IMR-90 (cell line): ENCODE results near the gene C11orf71. TPM values are rescaled to one million over a fixed set of nuclear protein-coding genes. Genes with fewer than 3 reads are reported as not detected.

Experiments used
- ATAC-seq: fragments of 200-7000 bp; cut with Tn5 transposase; 2 replicates; pipeline ENCODE4 v1.9.1; 2020; ENCODE audit warnings: low read depth, mild to moderate bottlenecking, moderate library complexity
- BruUV-seq: library from RNA; stranded (reverse); fragments of 400-500 nt; replicated peaks from 2 replicates; lab custom pipeline; 2021; lab: Mats Ljungman, UMichigan
- CTCF ChIA-PET: fragments of 300-600 bp; formaldehyde crosslinking; extraction: SDS; loops from one replicate; lab custom pipeline; 2021; ENCODE audit warnings: antibody characterized with exemption; lab: Yijun Ruan, JAX
- POLR2A ChIA-PET: fragments of 300-600 bp; sonication (Branson Sonifier 250); formaldehyde crosslinking; loops from one replicate; lab custom pipeline; 2022; ENCODE audit warnings: antibody characterized with exemption; ENCODE audit not compliant: unreplicated experiment; lab: Charles Lee
- DNase-seq: peaks from one replicate; pipeline ENCODE4 v3.0.0; 2013
- H2AFZ ChIP-seq: replicated peaks from 2 replicates; pipeline ENCODE3; 2013; ENCODE audit warnings: low read length, mild to moderate bottlenecking; ENCODE audit not compliant: poor library complexity
- H2AK5ac ChIP-seq: 2 replicates; pipeline ENCODE4 v1.6.1; 2013; ENCODE audit warnings: low read depth, low read length, inconsistent platforms
- H2AK9ac ChIP-seq: replicated peaks from 2 replicates; pipeline ENCODE3; 2013; ENCODE audit warnings: mild to moderate bottlenecking, low read depth, low read length, moderate library complexity; ENCODE audit not compliant: poor library complexity
- H2BK120ac ChIP-seq: 2 replicates; pipeline ENCODE4 v1.6.1; 2013; ENCODE audit warnings: low read depth, low read length, inconsistent platforms
- H2BK15ac ChIP-seq: 3 replicates; pipeline ENCODE4 v1.6.1; 2013; ENCODE audit warnings: low read depth, low read length, inconsistent platforms
- H2BK20ac ChIP-seq: 2 replicates; pipeline ENCODE4 v1.6.1; 2013; ENCODE audit warnings: low read depth, mild to moderate bottlenecking, inconsistent platforms, low read length, moderate library complexity
- H2BK5ac ChIP-seq: 2 replicates; pipeline ENCODE4 v1.6.1; 2013; ENCODE audit warnings: mild to moderate bottlenecking, low read depth, low read length, inconsistent platforms; ENCODE audit not compliant: poor library complexity, severe bottlenecking
- H3K14ac ChIP-seq: replicated peaks from 2 replicates; pipeline ENCODE4 v1.6.1; 2013; ENCODE audit warnings: low read depth, low read length, inconsistent platforms
- H3K18ac ChIP-seq: 2 replicates; pipeline ENCODE4 v1.6.1; 2013; ENCODE audit warnings: low read depth, low read length, control low read depth
- H3K23ac ChIP-seq: 2 replicates; pipeline ENCODE4 v1.6.1; 2013; ENCODE audit warnings: low read depth, low read length, inconsistent platforms
- H3K27ac ChIP-seq: 2 replicates; pipeline ENCODE4 v1.5.1; 2013; ENCODE audit warnings: mild to moderate bottlenecking, control low read depth, low read length; ENCODE audit not compliant: insufficient read depth
- H3K27me3 ChIP-seq: 2 replicates; pipeline ENCODE4 v1.6.1; 2013; ENCODE audit warnings: low read length; ENCODE audit not compliant: control insufficient read depth, insufficient read depth
- H3K36me3 ChIP-seq: 2 replicates; pipeline ENCODE4 v1.6.1; 2013; ENCODE audit warnings: low read length, mixed read lengths; ENCODE audit not compliant: control insufficient read depth, insufficient read depth
- H3K4ac ChIP-seq: 2 replicates; pipeline ENCODE4 v1.6.1; 2013; ENCODE audit warnings: low read depth, low read length, inconsistent platforms
- H3K4me1 ChIP-seq: 2 replicates; pipeline ENCODE4 v1.6.1; 2013; ENCODE audit warnings: low read length, mixed read lengths; ENCODE audit not compliant: control insufficient read depth, insufficient read depth
- H3K4me2 ChIP-seq: 2 replicates; pipeline ENCODE4 v1.6.1; 2013; ENCODE audit warnings: low read depth, mild to moderate bottlenecking, control low read depth, low read length, moderate library complexity
- H3K4me3 ChIP-seq: 2 replicates; pipeline ENCODE4 v1.5.1; 2013; ENCODE audit warnings: low read depth, mild to moderate bottlenecking, control low read depth, low read length, moderate library complexity; ENCODE audit not compliant: insufficient read depth
- H3K56ac ChIP-seq: 2 replicates; pipeline ENCODE4 v1.6.1; 2013; ENCODE audit warnings: low read length, inconsistent platforms; ENCODE audit not compliant: insufficient read depth; ENCODE audit errors: extremely low read depth
- H3K79me1 ChIP-seq, 2 experiments: 2 replicates each; pipeline ENCODE4 v1.6.1; 2013; ENCODE audit warnings: low read length in 2 of 2, inconsistent platforms in 1 of 2, low read depth in 1 of 2
- H3K9ac ChIP-seq: 2 replicates; pipeline ENCODE4 v1.6.1; 2013; ENCODE audit warnings: low read depth, low read length, control low read depth
- H3K9me1 ChIP-seq: 2 replicates; pipeline ENCODE4 v1.6.1; 2013; ENCODE audit warnings: low read length, inconsistent platforms; ENCODE audit not compliant: insufficient read depth
- H3K9me3 ChIP-seq: 2 replicates; pipeline ENCODE4 v1.6.1; 2013; ENCODE audit warnings: low read length; ENCODE audit not compliant: control insufficient read depth, insufficient read depth
- H4K20me1 ChIP-seq: 2 replicates; pipeline ENCODE4 v1.6.1; 2013; ENCODE audit warnings: low read length, inconsistent platforms; ENCODE audit not compliant: insufficient read depth
- H4K5ac ChIP-seq: 2 replicates; pipeline ENCODE4 v1.6.1; 2013; ENCODE audit warnings: mild to moderate bottlenecking, low read depth, low read length, control low read depth
- H4K8ac ChIP-seq, 2 experiments: 2 replicates each; pipeline ENCODE4 v1.6.1; 2013; ENCODE audit warnings: low read depth in 2 of 2, low read length in 2 of 2, control low read depth in 1 of 2, inconsistent platforms in 1 of 2
- H4K91ac ChIP-seq: 2 replicates; pipeline ENCODE4 v1.6.1; 2013; ENCODE audit warnings: low read depth, low read length, inconsistent platforms; ENCODE audit not compliant: insufficient read depth
- BHLHE40 ChIP-seq: fragments of 150-350 bp; IDR thresholded peaks from 2 replicates; pipeline ENCODE4 v1.6.1; 2016; ENCODE audit warnings: mild to moderate bottlenecking, low read depth, low read length
- CEBPB ChIP-seq: IDR thresholded peaks from 2 replicates; pipeline ENCODE4 v1.6.1; 2012; ENCODE audit warnings: low read depth, low read length, improper control_type of control experiment
- POLR2A ChIP-seq: IDR thresholded peaks from 2 replicates; pipeline ENCODE4 v1.6.1; 2012; ENCODE audit warnings: mild to moderate bottlenecking, low read depth, low read length
- RAD21 ChIP-seq: IDR thresholded peaks from 2 replicates; pipeline ENCODE4 v1.6.1; 2012; ENCODE audit warnings: low read length, improper control_type of control experiment
- SMC3 ChIP-seq: fragments of 150-350 bp; IDR thresholded peaks from 2 replicates; pipeline ENCODE4 v1.6.1; 2016; ENCODE audit warnings: low read depth, mild to moderate bottlenecking, antibody characterized with exemption, low read length, moderate library complexity
- WGBS, 2 experiments: methylation state at CpG; one replicate each; pipeline versions ENCODE4 v1.1.5 to v1.1.7; 2013; ENCODE audit warnings: missing lambda C conversion rate in 2 of 2; ENCODE audit not compliant: insufficient read length in 1 of 2; ENCODE audit errors: extremely low coverage in 2 of 2; 5-methylcytosine and 5-hydroxymethylcytosine counted together
- dilution Hi-C: fragments of 300-500 bp; cut with HindIII; formaldehyde crosslinking; loops from one replicate; pipeline ENCODE4 v1.14.3; 2018; ENCODE audit warnings: low sequenced_read_pairs; ENCODE audit not compliant: unreplicated experiment
- in situ Hi-C: fragments of 300-500 bp; cut with MboI; formaldehyde crosslinking; loops from 3 replicates; pipeline ENCODE4 v1.14.3; 2019; ENCODE audit warnings: low sequenced_read_pairs, inconsistent platforms, mixed read lengths
- intact Hi-C: fragments of 100-400 bp; cut with micrococcal nuclease; formaldehyde crosslinking; loops from 2 replicates; pipeline ENCODE4 v1.10.0; 2022
- polyA plus RNA-seq, 3 experiments: library from polyadenylated mRNA; depleted of rRNA; stranded (reverse); fragments of >200 nt; gene quantifications; 2 replicates each; pipeline ENCODE4 v1.2.3, GENCODE V29; 2012; ENCODE audit warnings: low replicate concordance in 1 of 3
- total RNA-seq: library from RNA; depleted of rRNA; stranded (reverse); fragments of >200 nt; gene quantifications from 2 replicates; pipeline ENCODE4 v1.2.3, GENCODE V29; 2012
- TF ChIP-seq, protein P1 (sequence below): conservative IDR thresholded peaks from 2 replicates; pipeline ENCODE4 v1.5.1; 2012; ENCODE audit warnings: mild to moderate bottlenecking, low read depth, low read length, improper control_type of control experiment
- TF ChIP-seq, protein P2 (sequence below): fragments of 150-350 bp; IDR thresholded peaks from 2 replicates; pipeline ENCODE4 v1.6.1; 2017; ENCODE audit warnings: mild to moderate bottlenecking, antibody characterized with exemption, low read length, low read depth

Gene C11orf71
- total and polyA plus RNA-seq, 2 of the 4 experiments (the other 2 are of a cell fraction) = 2.3 to 3.7 TPM

DNA sequence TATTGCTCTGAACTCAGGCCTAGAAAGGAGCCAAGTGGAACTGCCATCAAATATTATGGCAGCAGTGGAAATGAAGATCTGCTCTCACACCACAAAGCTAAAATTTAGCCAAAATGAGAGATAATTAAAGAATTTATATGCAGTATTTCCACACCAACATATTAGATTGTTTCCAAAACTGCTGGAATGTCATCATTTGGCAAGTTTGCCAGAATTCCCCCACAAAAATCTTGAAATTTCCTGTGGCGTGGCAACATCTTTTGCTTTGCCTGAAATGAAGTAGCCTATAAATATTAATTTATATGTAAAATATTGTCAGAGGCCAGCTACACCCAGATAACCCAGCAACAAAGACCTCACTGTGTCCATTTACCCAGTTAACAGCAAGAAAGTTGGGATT, 13.8 kb downstream of the C11orf71 start:
- Histone ChIP-seq H3K9me3 (no peaks in the 10 kb centered on the region), H4K20me1 (no peaks in the 10 kb centered on the region), H3K56ac (no peak overlapping the region), H4K5ac (no peak overlapping the region), H3K27me3 (no peaks in the 10 kb centered on the region), H3K23ac (no peak overlapping the region), H3K27ac (no peak overlapping the region), H3K4me1 (no peaks in the 10 kb centered on the region), H3K9me1 (no peaks in the 10 kb centered on the region), H2AK9ac (no peak overlapping the region), H3K14ac (no peak overlapping the region), H2BK20ac (no peak overlapping the region), H3K18ac (no peak overlapping the region), H2AK5ac (no peak overlapping the region), H3K36me3 (no peaks in the 10 kb centered on the region), H3K4me2 (no peak overlapping the region), H4K8ac (no peak overlapping the region), H2AFZ (no peak overlapping the region), H3K4ac (no peak overlapping the region), H3K79me1 (no peaks in the 10 kb centered on the region), H2BK15ac (no peak overlapping the region), H3K9ac (no peak overlapping the region), H2BK120ac (no peak overlapping the region), H3K4me3 (no peak overlapping the region), H2BK5ac (no peak overlapping the region), H4K91ac (no peak overlapping the region)
- ATAC-seq = no peak
- in situ Hi-C loops (no loop called here), intact Hi-C loops (no loop called here), dilution Hi-C loops (no loop called here)
- POLR2A ChIA-PET = no interaction called here
- DNase-seq = no peak
- BruUV-seq = no TSS peak
- no CpG with 5 or more reads among the region's 1 CpG for WGBS, 2 experiments
- no peak for TF ChIP-seq BHLHE40
- TF ChIP-seq, protein P1, sequence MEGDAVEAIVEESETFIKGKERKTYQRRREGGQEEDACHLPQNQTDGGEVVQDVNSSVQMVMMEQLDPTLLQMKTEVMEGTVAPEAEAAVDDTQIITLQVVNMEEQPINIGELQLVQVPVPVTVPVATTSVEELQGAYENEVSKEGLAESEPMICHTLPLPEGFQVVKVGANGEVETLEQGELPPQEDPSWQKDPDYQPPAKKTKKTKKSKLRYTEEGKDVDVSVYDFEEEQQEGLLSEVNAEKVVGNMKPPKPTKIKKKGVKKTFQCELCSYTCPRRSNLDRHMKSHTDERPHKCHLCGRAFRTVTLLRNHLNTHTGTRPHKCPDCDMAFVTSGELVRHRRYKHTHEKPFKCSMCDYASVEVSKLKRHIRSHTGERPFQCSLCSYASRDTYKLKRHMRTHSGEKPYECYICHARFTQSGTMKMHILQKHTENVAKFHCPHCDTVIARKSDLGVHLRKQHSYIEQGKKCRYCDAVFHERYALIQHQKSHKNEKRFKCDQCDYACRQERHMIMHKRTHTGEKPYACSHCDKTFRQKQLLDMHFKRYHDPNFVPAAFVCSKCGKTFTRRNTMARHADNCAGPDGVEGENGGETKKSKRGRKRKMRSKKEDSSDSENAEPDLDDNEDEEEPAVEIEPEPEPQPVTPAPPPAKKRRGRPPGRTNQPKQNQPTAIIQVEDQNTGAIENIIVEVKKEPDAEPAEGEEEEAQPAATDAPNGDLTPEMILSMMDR = no peak
- TF ChIP-seq SMC3 = no peak
- TF ChIP-seq CEBPB = no peak
- TF ChIP-seq RAD21 = no peak
- TF ChIP-seq POLR2A = no peak
- TF ChIP-seq, protein P2, sequence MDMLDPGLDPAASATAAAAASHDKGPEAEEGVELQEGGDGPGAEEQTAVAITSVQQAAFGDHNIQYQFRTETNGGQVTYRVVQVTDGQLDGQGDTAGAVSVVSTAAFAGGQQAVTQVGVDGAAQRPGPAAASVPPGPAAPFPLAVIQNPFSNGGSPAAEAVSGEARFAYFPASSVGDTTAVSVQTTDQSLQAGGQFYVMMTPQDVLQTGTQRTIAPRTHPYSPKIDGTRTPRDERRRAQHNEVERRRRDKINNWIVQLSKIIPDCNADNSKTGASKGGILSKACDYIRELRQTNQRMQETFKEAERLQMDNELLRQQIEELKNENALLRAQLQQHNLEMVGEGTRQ = no peak
- CTCF ChIA-PET = interaction anchor here (1.8 kb wide), 1 partner anchor 9 kb away, joined by 6 read pairs; no protein-coding TSS in a partner anchor
